Skin epidermis (tissue), 12 donors: ENCODE data around the gene RHD.
A peak's percentile ranks its signal among the peaks of the same experiment; 100 is the strongest.
"Not testable (repeated sequence)": the region's sequence is repeated elsewhere in the genome, so short reads cannot be mapped to it uniquely, and the experiment has no call there.

Experiments used
- H3K27ac ChIP-seq, 21 experiments: fragments of 200-600 bp; sonication (generic) in 11 of 21; one replicate each; pipeline ENCODE4 v1.5.0; 2020; ENCODE audit warnings: mild to moderate bottlenecking in 3 of 21, inconsistent platforms in 2 of 21, moderate library complexity in 2 of 21
- H3K4me3 ChIP-seq, 7 experiments: fragments of 200-600 bp; sonication (generic) in 2 of 7; one replicate each; pipeline ENCODE4 v1.5.0; 2020; ENCODE audit warnings: inconsistent platforms in 2 of 7, mild to moderate bottlenecking in 2 of 7, moderate library complexity in 1 of 7

RHD gene

DNA sequence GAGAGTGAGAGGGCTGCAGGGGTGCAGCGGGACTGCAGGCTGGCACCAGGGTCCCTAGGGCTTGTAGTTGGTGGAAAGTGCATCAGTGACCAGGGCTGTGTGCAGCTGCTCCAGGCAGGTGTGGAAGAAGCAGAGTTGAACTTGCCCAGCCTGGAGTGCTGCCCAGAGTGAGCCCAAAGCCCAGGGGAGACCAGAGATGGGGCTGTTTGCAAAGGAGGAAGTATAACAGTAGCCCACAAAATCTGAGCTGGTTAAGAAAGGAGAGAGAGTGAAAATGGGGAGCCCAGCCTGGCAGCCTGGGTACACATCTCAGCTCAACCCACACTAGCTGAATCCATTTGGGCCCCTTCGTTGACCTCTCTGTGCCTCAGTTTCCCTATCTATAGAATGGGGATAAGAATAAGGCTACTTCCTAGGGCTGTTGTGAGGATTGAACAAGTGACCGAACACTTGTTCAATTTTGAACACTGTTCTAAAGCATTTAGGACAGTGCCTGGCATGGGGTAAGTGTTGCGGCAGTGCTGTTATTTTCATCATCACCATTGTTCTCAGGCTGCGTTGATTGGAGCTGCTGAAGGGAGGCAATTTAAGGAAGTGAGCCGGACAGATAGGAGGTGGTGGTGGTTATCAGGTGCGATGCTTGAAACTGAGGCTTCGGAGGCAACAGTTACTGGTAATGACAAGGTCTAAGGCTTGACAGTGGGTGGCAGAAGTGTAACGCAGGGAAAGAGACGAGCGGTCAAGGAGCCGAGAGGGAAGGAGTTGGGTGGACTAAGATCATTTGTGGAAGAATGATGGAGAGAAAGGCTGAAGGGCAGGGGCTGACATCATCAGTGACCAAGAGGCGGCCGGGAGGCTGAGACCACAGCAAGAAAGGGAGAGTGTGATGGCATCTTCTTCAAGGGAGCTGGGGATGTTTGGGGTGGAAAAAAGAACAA lies 22.8 kb downstream of the RHD start:
- H3K4me3 ChIP-seq, H3K27ac ChIP-seq: not testable (repeated sequence)

DNA sequence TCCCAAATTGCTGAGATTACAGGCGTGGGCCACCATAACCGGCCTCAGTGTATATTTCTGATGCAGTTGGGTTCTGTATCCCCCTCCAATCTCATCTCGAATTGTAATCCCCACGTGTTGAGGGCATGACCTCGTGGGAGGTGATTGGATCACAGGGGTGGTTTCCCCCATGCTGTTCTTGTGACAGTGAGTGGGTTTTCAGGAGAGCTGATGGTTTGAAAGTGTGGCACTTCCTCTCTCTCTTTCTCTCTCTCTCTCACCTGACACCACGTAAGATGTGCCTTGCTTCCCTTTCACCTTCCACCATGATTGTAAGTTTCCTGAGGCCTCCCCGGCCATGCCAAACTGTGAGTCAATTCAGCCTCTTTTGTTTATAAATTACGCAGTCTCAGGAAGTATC lies 24.2 kb downstream of the RHD start:
- not testable (repeated sequence) for H3K27ac ChIP-seq, H3K4me3 ChIP-seq

DNA sequence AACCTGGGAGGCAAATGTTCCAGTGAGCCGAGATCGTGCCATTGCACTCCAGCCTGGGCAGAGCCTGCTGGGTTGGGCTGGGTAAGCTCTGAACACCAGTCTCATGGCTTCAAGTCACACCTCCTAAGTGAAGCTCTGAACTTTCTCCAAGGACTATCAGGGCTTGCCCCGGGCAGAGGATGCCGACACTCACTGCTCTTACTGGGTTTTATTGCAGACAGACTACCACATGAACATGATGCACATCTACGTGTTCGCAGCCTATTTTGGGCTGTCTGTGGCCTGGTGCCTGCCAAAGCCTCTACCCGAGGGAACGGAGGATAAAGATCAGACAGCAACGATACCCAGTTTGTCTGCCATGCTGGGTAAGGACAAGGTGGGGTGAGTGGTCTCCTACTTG lies 28.4 kb downstream of the RHD start:
- not testable (repeated sequence) for H3K4me3 ChIP-seq, H3K27ac ChIP-seq

DNA sequence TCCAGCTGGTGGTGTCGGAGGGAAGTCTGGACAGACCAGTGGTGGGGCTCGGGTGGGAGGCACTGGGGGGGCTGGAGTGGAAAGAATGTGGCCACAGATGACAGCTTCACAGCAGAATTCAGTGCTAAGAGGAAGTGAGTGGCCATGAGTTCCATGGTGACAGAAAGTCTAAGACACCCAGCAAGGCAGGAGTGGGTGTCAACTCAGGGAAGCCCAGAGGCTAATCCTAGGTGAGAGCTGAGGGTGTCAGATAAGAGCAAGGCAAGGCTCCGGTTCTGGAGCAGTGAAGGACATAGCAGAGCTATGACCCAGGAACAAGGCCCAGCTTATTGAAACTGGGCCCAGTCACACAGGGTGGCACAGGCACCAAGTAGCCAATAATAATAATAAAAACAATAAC lies 30.0 kb downstream of the RHD start:
- not testable (repeated sequence) for H3K27ac ChIP-seq, H3K4me3 ChIP-seq

DNA sequence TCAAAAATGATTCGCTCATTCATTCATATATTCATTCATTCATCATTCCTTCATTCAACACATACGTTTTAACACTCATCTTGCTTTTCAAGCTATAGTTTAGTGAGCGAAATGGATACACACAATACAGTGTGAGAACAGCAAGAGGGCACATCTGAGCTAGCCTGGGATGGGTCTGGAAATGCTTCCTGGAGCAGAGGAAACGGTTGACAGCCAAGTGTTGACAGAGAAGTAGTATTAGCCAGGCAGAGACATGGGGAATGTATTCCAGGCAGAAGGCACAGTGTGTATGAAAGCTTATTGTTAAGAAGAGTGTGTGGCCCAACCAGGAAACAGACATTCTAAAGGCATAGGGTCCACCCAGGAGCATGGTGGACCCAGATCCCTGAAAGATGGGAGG lies 32.6 kb downstream of the RHD start:
- H3K4me3 ChIP-seq, H3K27ac ChIP-seq: not testable (repeated sequence)

DNA sequence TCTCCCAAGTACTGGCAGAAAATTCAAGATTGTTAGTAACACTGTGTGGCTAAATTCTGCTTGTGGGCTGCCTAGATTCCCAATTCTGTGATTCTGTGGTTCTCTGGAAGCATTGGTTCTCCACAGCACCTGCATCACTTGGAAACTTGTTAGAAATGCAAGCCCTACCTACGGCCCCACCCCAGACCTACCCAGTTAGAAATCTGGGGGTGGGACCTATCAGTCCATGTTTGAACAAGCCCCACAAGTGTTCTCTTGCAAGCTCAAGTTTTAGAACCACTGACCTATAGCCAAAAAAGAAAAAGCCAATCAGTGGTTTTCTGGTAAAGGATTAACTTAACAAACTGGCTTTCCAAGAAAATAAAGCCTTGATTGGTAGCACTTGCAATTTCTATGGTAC lies 35.9 kb downstream of the RHD start:
- not testable (repeated sequence) for H3K4me3 ChIP-seq, H3K27ac ChIP-seq

DNA sequence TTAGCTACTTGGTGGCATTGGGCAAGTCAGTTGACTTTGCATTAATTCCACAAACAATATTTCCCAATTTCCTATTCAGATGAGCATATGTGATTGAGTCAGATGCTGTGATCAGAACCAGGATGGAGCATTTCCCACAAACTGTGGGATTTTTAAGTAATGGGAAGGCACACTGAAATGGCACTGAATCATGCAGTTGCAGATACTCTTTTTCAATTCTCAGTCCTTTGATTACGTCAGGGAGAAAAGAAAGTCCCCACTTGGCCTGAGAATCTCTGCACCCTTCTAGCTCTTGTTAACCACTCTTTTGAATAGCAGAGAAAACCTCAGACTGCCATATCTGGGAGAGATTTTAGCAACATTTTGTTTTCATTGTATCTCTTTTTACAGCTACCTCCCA lies 36.8 kb downstream of the RHD start:
- H3K27ac ChIP-seq: peak overlapping the region in 2 of 21 experiments; percentile 58 to 72
- H3K4me3 ChIP-seq: not testable (repeated sequence)

DNA sequence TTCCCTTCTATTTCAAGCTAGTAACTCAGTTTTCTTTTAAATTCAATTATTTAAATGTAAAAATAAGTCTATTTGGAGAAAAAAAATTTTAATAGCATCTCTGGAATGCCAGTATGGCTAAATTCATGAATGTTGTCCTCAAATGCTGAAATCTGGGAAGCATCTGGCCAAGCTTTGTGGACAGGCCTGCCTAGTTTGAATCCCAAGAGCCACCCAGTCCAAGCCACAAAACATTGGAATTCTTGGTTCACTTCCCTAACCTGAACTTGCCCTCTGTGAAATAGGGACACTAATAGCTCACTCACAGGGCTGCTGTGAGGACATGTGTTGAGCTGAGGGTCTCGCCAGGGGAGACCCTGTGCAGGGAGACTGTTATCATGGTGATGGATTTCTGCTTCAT lies 37.2 kb downstream of the RHD start:
- H3K27ac ChIP-seq: peak overlapping the region in 2 of 21 experiments; percentile 58 to 72
- H3K4me3 ChIP-seq: not testable (repeated sequence)

DNA sequence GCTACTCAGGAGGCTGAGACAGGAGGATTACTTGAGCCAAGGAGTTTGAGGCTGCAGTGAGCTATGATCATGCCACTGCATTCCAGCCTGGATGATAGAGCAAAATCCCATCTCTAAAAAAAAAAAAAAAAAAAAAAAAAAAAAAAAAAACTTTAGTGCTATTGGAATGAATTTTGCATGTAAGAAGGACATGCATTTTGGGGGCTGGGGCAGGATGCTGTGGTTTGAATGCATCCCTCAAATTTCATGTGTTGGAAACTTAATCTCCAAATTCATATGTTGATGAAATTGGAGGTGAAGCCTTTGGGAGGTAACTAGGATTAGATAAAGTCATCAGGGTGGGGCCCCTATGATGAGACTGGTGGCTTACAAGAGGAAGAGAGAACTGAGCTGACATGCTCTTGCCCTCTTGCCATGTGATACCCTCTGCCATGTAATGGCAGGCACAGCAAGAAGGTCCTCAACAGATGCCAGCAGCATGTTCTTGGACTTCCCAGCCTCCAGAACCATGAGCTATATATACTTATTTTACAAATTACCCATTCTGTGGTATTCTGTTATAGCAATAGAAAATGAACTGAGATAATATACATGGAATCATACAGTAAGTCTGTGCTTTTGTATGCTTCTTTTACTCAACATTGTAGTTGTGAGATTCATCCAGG lies 40.6 kb downstream of the RHD start:
- H3K4me3 ChIP-seq, H3K27ac ChIP-seq: not testable (repeated sequence)

DNA sequence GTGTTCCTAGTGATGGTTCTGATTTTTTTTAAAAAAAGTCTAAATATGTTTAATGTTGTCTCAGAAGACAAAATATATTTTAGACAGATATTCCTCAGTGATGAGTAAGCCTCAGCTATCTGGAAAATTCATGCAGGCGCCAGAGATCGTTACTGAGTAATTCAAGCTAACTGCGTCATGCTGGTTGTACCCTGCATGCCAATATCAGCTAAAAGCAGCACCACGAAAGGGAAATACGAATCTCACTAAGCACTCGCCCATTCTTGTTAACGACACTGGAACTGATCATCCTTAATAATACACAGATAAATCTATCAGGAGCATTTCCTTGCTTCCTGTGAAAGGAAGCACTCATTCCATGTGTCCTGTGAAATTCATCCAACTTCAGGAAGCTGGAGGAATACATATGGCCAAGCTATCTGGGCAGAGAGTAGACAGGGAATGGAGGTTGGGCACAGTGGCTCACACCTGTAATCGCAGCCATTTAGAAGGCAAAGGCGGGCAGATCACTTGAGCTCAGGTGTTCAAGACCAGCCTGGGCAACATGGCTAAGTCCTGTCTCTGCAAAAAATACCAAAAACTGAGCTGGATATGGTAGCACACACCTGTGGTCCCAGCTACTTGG lies 48.1 kb downstream of the RHD start:
- H3K4me3 ChIP-seq: not testable (repeated sequence)
- H3K27ac ChIP-seq: peak overlapping the region in 4 of 21 experiments; percentile 42 to 61 (median 54)

DNA sequence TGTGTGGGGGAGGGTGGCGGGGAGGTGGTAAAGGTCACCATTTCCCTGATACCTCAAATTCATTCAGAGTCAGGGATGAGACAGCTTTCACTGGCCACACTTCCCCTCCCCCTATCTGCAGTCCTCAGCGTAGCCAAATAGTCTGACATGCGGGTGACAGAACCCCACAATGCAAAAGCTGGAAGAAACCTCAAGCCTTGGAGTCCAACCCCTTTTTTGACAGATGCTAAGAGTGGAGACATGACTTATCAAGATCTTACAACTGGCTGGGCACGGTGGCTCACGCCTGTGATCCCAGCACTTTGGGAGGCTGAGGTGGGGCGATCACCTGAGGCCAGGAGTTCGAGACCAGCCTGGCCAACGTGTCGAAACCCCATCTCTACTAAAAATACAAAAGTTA lies 49.8 kb downstream of the RHD start:
- H3K27ac ChIP-seq, H3K4me3 ChIP-seq: not testable (repeated sequence)

DNA sequence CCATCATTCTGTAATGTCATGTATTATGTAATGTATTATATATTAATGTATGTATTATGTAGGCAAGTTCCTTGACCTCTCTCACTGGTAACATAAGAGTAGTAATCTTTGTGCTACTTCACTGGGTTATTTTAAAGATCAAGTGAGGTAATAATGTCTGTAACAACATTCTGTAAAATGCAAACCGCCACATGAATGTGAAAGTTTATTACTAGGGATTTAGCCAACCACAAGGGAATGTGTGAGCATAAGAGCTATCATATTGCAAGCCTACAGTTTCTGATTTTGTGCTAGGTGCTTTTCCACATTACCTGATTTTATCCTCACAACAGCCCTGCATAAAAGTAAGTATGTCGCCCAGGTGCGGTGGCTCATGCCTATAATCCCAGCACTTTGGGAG lies 52.1 kb downstream of the RHD start:
- not testable (repeated sequence) for H3K27ac ChIP-seq, H3K4me3 ChIP-seq

DNA sequence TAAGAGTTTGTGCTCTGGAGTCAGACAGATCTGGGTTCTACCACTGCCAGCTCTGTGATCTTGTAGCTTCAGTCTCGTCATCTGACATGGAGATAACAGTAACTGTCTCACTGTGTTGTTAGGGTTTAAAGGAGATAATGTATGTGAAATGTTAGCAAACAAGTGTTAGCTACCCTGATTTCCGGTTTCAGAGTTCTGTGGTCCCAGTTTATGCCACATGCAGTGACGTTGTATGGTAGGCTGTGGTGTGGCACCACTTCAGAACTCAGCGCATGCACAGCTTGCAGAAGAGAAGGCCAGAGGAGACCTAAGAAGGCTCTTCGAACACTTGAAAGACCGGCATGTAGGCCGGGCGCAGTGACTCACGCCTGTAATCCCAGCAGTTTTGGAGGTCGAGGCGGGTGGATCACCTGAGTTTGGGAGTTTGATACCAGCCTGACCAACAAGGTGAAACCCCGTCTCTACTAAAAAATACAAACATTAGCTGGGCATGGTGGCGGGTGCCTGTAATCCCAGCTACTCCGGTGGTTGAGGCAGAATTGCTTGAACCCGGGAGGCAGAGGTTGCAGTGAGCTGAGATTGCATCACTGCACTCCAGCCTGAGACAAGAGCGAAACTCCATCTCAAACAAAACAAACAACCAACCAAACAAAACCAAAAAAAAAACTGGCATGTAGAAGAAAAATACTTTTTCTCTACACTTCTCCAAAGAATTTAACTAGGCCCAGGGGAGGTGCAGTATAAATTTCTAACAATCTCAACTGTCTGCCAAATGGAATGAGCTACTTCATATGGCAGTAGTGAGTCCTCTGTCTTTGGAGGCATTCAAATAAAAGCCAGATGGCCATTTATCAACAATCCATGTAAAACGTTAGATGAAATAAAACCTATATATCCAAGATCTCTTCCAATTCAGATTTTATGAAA lies 55.8 kb downstream of the RHD start:
- not testable (repeated sequence) for H3K27ac ChIP-seq, H3K4me3 ChIP-seq

DNA sequence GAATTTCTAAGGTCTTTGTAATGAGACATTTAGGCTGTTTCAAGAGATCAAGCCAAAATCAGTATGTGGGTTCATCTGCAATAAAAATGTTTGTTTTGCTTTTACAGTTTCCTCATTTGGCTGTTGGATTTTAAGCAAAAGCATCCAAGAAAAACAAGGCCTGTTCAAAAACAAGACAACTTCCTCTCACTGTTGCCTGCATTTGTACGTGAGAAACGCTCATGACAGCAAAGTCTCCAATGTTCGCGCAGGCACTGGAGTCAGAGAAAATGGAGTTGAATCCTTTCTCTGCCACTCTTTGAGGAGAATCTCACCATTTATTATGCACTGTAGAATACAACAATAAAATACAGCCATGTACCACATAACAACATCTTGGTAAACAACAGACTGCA lies 56.5 kb downstream of the RHD start:
- not testable (repeated sequence) for H3K4me3 ChIP-seq

DNA sequence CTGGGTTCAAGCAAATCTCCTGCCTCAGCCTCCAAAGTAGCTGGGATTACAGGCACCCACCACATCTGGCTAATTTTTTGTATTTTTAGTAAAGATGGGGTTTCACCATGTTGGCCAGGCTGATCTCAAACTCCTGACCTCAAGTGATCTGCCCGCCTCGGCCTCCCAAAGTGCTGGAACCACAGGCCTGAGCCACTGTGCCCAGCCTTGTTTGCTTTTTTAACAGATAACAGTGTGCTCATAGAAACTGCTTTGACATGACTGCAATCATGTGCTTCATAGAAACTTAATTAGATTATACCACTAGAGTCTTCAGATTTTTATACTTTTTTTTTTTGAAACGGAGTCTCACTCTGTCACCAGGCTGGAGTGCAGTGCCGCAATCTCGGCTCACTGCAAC lies 57.0 kb downstream of the RHD start:
- not testable (repeated sequence) for H3K4me3 ChIP-seq
- H3K27ac ChIP-seq: peak overlapping the region in 8 of 21 experiments; percentile 22 to 73 (median 61)

More for the DNA sequence above, 56.5 kb downstream of the RHD start:
- peak overlapping the region in 1 of 21 experiments; percentile 65 for H3K27ac ChIP-seq

DNA sequence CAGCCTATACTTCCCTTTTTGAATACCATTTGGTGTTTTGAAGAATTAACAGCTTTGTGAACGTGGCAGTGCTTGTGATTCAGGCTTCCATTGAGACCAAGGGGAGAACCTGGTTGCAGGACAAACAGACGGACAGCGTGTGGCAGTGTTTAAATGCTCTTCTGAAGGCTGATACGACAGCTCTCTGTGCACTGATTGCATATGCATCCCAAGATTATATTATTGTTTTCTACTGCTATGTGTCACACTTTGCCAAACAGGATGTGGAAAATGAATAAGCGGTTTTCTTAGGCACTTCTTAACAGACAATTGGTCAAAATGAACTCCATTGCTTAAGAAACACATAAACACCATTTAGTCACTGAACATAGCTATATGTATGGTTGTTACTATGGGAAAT lies 57.6 kb downstream of the RHD start:
- H3K27ac ChIP-seq: peak overlapping the region in 6 of 21 experiments; percentile 29 to 73 (median 61)
- not testable (repeated sequence) for H3K4me3 ChIP-seq

DNA sequence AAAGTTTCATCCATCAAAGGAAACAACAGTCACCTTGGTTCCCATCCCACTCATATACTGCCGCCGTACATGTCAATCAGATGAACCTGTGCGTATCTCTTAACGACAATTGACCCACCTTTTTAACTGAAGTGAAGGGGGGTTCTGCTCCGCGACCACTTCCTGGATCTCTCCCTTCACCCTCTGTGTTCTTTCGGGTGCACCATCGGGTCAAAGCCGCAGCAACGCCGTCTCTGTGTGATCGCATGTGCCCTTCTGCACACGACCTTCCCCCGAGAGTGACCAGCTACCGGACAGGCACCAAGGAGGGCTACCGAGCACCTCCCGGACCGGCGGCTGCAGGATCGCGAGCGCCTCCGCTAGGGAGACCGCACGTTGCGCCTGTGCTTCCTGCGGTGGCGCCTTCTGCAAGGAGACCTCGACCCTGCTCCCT lies 64.6 kb downstream of the RHD start:
- H3K27ac ChIP-seq: peak overlapping the region in 16 of 21 experiments; percentile 16 to 99 (median 62)
- peak overlapping the region; percentile 49 to 99 (median 93) for H3K4me3 ChIP-seq

DNA sequence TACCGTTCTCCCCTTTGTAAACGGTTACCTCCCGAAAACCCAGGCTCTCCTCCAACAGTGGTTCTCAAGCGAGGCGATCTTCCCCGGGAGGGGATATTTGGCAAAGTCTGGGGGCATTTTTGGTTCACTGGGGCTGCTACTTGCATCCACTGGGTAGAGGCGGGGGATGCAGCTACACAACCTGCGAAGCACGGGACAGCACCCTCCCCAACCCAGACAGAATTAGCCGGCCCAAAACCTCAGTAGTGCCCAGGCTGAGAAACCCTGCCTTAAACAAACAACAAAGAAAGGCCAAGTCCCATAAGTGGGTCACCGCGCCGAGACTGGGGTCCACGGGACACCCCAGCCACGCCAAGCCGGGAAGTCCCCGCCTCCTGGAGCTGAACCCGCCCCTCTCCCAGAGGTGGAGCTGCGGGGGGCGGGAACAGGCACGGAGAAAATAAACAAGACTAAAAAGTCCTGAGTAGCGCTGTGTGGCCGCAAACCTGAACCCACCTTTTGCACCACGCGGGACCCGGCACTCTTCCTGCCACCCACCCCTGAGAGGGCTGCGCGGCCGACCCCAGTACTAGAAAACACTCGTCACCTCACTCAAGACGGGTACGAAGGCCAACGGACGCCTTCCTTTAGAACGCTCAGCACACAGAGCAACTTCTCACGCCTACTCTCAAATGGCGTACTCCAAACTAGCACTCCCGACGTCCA lies 65.3 kb downstream of the RHD start:
- H3K27ac ChIP-seq: peak overlapping the region; percentile 58 to 99 (median 97)

More for the DNA sequence above, 65.3 kb downstream of the RHD start:
- H3K4me3 ChIP-seq: peak overlapping the region; percentile 80 to 99 (median 99)
